IMR-90 (cell line): ENCODE measurements around the gene TECPR2. TPM values are rescaled to one million over a fixed set of nuclear protein-coding genes. Genes with fewer than 3 reads are reported as not detected.

Experiments used
- ATAC-seq: fragments of 200-7000 bp; cut with Tn5 transposase; 2 replicates; pipeline ENCODE4 v1.9.1; 2020; ENCODE audit warnings: low read depth, mild to moderate bottlenecking, moderate library complexity
- BruUV-seq: library from RNA; stranded (reverse); fragments of 400-500 nt; replicated peaks from 2 replicates; lab custom pipeline; 2021; lab: Mats Ljungman, UMichigan
- CTCF ChIA-PET: fragments of 300-600 bp; formaldehyde crosslinking; extraction: SDS; loops from one replicate; lab custom pipeline; 2021; ENCODE audit warnings: antibody characterized with exemption; lab: Yijun Ruan, JAX
- POLR2A ChIA-PET: fragments of 300-600 bp; sonication (Branson Sonifier 250); formaldehyde crosslinking; loops from one replicate; lab custom pipeline; 2022; ENCODE audit warnings: antibody characterized with exemption; ENCODE audit not compliant: unreplicated experiment; lab: Charles Lee
- DNase-seq: peaks from one replicate; pipeline ENCODE4 v3.0.0; 2013
- H2AFZ ChIP-seq: replicated peaks from 2 replicates; pipeline ENCODE3; 2013; ENCODE audit warnings: low read length, mild to moderate bottlenecking; ENCODE audit not compliant: poor library complexity
- H2AK5ac ChIP-seq: 2 replicates; pipeline ENCODE4 v1.6.1; 2013; ENCODE audit warnings: low read depth, low read length, inconsistent platforms
- H2AK9ac ChIP-seq: replicated peaks from 2 replicates; pipeline ENCODE3; 2013; ENCODE audit warnings: mild to moderate bottlenecking, low read depth, low read length, moderate library complexity; ENCODE audit not compliant: poor library complexity
- H2BK120ac ChIP-seq: 2 replicates; pipeline ENCODE4 v1.6.1; 2013; ENCODE audit warnings: low read depth, low read length, inconsistent platforms
- H2BK15ac ChIP-seq: 3 replicates; pipeline ENCODE4 v1.6.1; 2013; ENCODE audit warnings: low read depth, low read length, inconsistent platforms
- H2BK20ac ChIP-seq: 2 replicates; pipeline ENCODE4 v1.6.1; 2013; ENCODE audit warnings: low read depth, mild to moderate bottlenecking, inconsistent platforms, low read length, moderate library complexity
- H2BK5ac ChIP-seq: 2 replicates; pipeline ENCODE4 v1.6.1; 2013; ENCODE audit warnings: mild to moderate bottlenecking, low read depth, low read length, inconsistent platforms; ENCODE audit not compliant: poor library complexity, severe bottlenecking
- H3K14ac ChIP-seq: replicated peaks from 2 replicates; pipeline ENCODE4 v1.6.1; 2013; ENCODE audit warnings: low read depth, low read length, inconsistent platforms
- H3K18ac ChIP-seq: 2 replicates; pipeline ENCODE4 v1.6.1; 2013; ENCODE audit warnings: low read depth, low read length, control low read depth
- H3K23ac ChIP-seq: 2 replicates; pipeline ENCODE4 v1.6.1; 2013; ENCODE audit warnings: low read depth, low read length, inconsistent platforms
- H3K27ac ChIP-seq: 2 replicates; pipeline ENCODE4 v1.5.1; 2013; ENCODE audit warnings: mild to moderate bottlenecking, control low read depth, low read length; ENCODE audit not compliant: insufficient read depth
- H3K27me3 ChIP-seq: 2 replicates; pipeline ENCODE4 v1.6.1; 2013; ENCODE audit warnings: low read length; ENCODE audit not compliant: control insufficient read depth, insufficient read depth
- H3K36me3 ChIP-seq: 2 replicates; pipeline ENCODE4 v1.6.1; 2013; ENCODE audit warnings: low read length, mixed read lengths; ENCODE audit not compliant: control insufficient read depth, insufficient read depth
- H3K4ac ChIP-seq: 2 replicates; pipeline ENCODE4 v1.6.1; 2013; ENCODE audit warnings: low read depth, low read length, inconsistent platforms
- H3K4me1 ChIP-seq: 2 replicates; pipeline ENCODE4 v1.6.1; 2013; ENCODE audit warnings: low read length, mixed read lengths; ENCODE audit not compliant: control insufficient read depth, insufficient read depth
- H3K4me2 ChIP-seq: 2 replicates; pipeline ENCODE4 v1.6.1; 2013; ENCODE audit warnings: low read depth, mild to moderate bottlenecking, control low read depth, low read length, moderate library complexity
- H3K4me3 ChIP-seq: 2 replicates; pipeline ENCODE4 v1.5.1; 2013; ENCODE audit warnings: low read depth, mild to moderate bottlenecking, control low read depth, low read length, moderate library complexity; ENCODE audit not compliant: insufficient read depth
- H3K56ac ChIP-seq: 2 replicates; pipeline ENCODE4 v1.6.1; 2013; ENCODE audit warnings: low read length, inconsistent platforms; ENCODE audit not compliant: insufficient read depth; ENCODE audit errors: extremely low read depth
- H3K79me1 ChIP-seq, 2 experiments: 2 replicates each; pipeline ENCODE4 v1.6.1; 2013; ENCODE audit warnings: low read length in 2 of 2, inconsistent platforms in 1 of 2, low read depth in 1 of 2
- H3K9ac ChIP-seq: 2 replicates; pipeline ENCODE4 v1.6.1; 2013; ENCODE audit warnings: low read depth, low read length, control low read depth
- H3K9me1 ChIP-seq: 2 replicates; pipeline ENCODE4 v1.6.1; 2013; ENCODE audit warnings: low read length, inconsistent platforms; ENCODE audit not compliant: insufficient read depth
- H3K9me3 ChIP-seq: 2 replicates; pipeline ENCODE4 v1.6.1; 2013; ENCODE audit warnings: low read length; ENCODE audit not compliant: control insufficient read depth, insufficient read depth
- H4K20me1 ChIP-seq: 2 replicates; pipeline ENCODE4 v1.6.1; 2013; ENCODE audit warnings: low read length, inconsistent platforms; ENCODE audit not compliant: insufficient read depth
- H4K5ac ChIP-seq: 2 replicates; pipeline ENCODE4 v1.6.1; 2013; ENCODE audit warnings: mild to moderate bottlenecking, low read depth, low read length, control low read depth
- H4K8ac ChIP-seq, 2 experiments: 2 replicates each; pipeline ENCODE4 v1.6.1; 2013; ENCODE audit warnings: low read depth in 2 of 2, low read length in 2 of 2, control low read depth in 1 of 2, inconsistent platforms in 1 of 2
- H4K91ac ChIP-seq: 2 replicates; pipeline ENCODE4 v1.6.1; 2013; ENCODE audit warnings: low read depth, low read length, inconsistent platforms; ENCODE audit not compliant: insufficient read depth
- BHLHE40 ChIP-seq: fragments of 150-350 bp; IDR thresholded peaks from 2 replicates; pipeline ENCODE4 v1.6.1; 2016; ENCODE audit warnings: mild to moderate bottlenecking, low read depth, low read length
- CHD1 ChIP-seq: IDR thresholded peaks from 2 replicates; pipeline ENCODE4 v1.6.1; 2012; ENCODE audit warnings: low read depth, low read length, improper control_type of control experiment
- FOS ChIP-seq: fragments of 150-350 bp; IDR thresholded peaks from 2 replicates; pipeline ENCODE4 v1.6.1; 2016; ENCODE audit warnings: low read depth, low read length
- MAZ ChIP-seq: IDR thresholded peaks from 2 replicates; pipeline ENCODE4 v1.6.1; 2012; ENCODE audit warnings: low read depth, mild to moderate bottlenecking, low read length, improper control_type of control experiment, moderate library complexity, borderline replicate concordance
- MXI1 ChIP-seq: IDR thresholded peaks from 2 replicates; pipeline ENCODE4 v1.6.1; 2012; ENCODE audit warnings: low read depth, mild to moderate bottlenecking, low read length, moderate library complexity, borderline replicate concordance
- NFE2L2 ChIP-seq: fragments of 150-350 bp; IDR thresholded peaks from 2 replicates; pipeline ENCODE4 v1.6.1; 2016; ENCODE audit warnings: low read depth, mild to moderate bottlenecking, low read length
- POLR2A ChIP-seq: IDR thresholded peaks from 2 replicates; pipeline ENCODE4 v1.6.1; 2012; ENCODE audit warnings: mild to moderate bottlenecking, low read depth, low read length
- RAD21 ChIP-seq: IDR thresholded peaks from 2 replicates; pipeline ENCODE4 v1.6.1; 2012; ENCODE audit warnings: low read length, improper control_type of control experiment
- RCOR1 ChIP-seq: IDR thresholded peaks from 2 replicates; pipeline ENCODE4 v1.6.1; 2012; ENCODE audit warnings: mild to moderate bottlenecking, low read length, improper control_type of control experiment; ENCODE audit not compliant: insufficient replicate concordance
- SMC3 ChIP-seq: fragments of 150-350 bp; IDR thresholded peaks from 2 replicates; pipeline ENCODE4 v1.6.1; 2016; ENCODE audit warnings: low read depth, mild to moderate bottlenecking, antibody characterized with exemption, low read length, moderate library complexity
- WGBS, 2 experiments: methylation state at CpG; one replicate each; pipeline versions ENCODE4 v1.1.5 to v1.1.7; 2013; ENCODE audit warnings: missing lambda C conversion rate in 2 of 2; ENCODE audit not compliant: insufficient read length in 1 of 2; ENCODE audit errors: extremely low coverage in 2 of 2; 5-methylcytosine and 5-hydroxymethylcytosine counted together
- dilution Hi-C: fragments of 300-500 bp; cut with HindIII; formaldehyde crosslinking; loops from one replicate; pipeline ENCODE4 v1.14.3; 2018; ENCODE audit warnings: low sequenced_read_pairs; ENCODE audit not compliant: unreplicated experiment
- in situ Hi-C: fragments of 300-500 bp; cut with MboI; formaldehyde crosslinking; loops from 3 replicates; pipeline ENCODE4 v1.14.3; 2019; ENCODE audit warnings: low sequenced_read_pairs, inconsistent platforms, mixed read lengths
- intact Hi-C: fragments of 100-400 bp; cut with micrococcal nuclease; formaldehyde crosslinking; loops from 2 replicates; pipeline ENCODE4 v1.10.0; 2022
- polyA plus RNA-seq, 3 experiments: library from polyadenylated mRNA; depleted of rRNA; stranded (reverse); fragments of >200 nt; gene quantifications; 2 replicates each; pipeline ENCODE4 v1.2.3, GENCODE V29; 2012; ENCODE audit warnings: low replicate concordance in 1 of 3
- total RNA-seq: library from RNA; depleted of rRNA; stranded (reverse); fragments of >200 nt; gene quantifications from 2 replicates; pipeline ENCODE4 v1.2.3, GENCODE V29; 2012
- TF ChIP-seq, protein P1 (sequence below): conservative IDR thresholded peaks from 2 replicates; pipeline ENCODE4 v1.5.1; 2012; ENCODE audit warnings: mild to moderate bottlenecking, low read depth, low read length, improper control_type of control experiment
- TF ChIP-seq, protein P2 (sequence below): fragments of 150-350 bp; IDR thresholded peaks from 2 replicates; pipeline ENCODE4 v1.6.1; 2016; ENCODE audit warnings: low read depth, mild to moderate bottlenecking, low read length, moderate library complexity, borderline replicate concordance

TECPR2 gene
- total and polyA plus RNA-seq, 2 of the 4 experiments (the other 2 are of a cell fraction) = 9.5 to 11.7 TPM

DNA sequence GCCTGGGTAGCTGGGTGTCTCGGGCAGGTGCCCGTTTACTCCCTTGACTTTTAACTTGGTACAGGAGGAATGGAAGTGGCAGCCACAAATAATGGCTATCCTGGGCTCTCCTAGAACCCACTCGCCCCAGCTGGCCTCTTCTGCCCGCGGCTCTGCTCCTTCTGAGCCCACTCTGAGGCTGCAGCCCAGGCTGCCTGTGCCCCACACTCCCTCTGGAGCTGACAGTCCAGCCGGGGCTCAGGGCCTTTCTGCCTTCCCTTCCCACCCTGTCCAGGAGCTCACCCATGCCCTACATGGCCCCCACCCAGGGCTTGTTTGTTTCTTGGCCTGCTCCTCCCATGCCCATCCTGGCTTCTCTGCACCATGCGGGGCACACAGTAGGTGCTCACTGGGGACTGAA, 27.6 kb upstream of the TECPR2 start:
- Histone ChIP-seq H3K4ac (no peak overlapping the region), H3K4me1 (no peaks in the 10 kb centered on the region), H3K9me1 (no peaks in the 10 kb centered on the region), H3K18ac (no peak overlapping the region), H2BK5ac (no peak overlapping the region), H3K9me3 (no peaks in the 10 kb centered on the region), H2BK15ac (no peak overlapping the region), H4K20me1 (no peaks in the 10 kb centered on the region), H3K27me3 (no peaks in the 10 kb centered on the region), H3K27ac (no peak overlapping the region), H2AFZ (no peak overlapping the region), H3K4me2 (no peak overlapping the region), H2AK9ac (no peak overlapping the region), H4K91ac (no peak overlapping the region), H3K9ac (no peak overlapping the region), H3K14ac (no peak overlapping the region), H3K23ac (no peak overlapping the region), H4K5ac (no peak overlapping the region), H2AK5ac (no peak overlapping the region), H3K4me3 (no peak overlapping the region), H3K56ac (no peak overlapping the region), H4K8ac (no peak overlapping the region), H2BK120ac (no peak overlapping the region), H2BK20ac (no peak overlapping the region), H3K79me1 (peaks cover 0 to 4% of the 10 kb centered on the region in 2 experiments; a peak in 1 of 4 replicates), H3K36me3 (peaks cover 21% of the 10 kb centered on the region)
- in situ Hi-C loops (no loop called here), dilution Hi-C loops (no loop called here), intact Hi-C loops (no loop called here)
- ChIA-PET CTCF (no interaction called here), POLR2A (no interaction called here)
- WGBS, 2 experiments = no CpG with 5 or more reads among the region's 7 CpGs
- TF ChIP-seq NFE2L2 (no peak), POLR2A (no peak), FOS (no peak), MXI1 (no peak), CHD1 (no peak), RCOR1 (no peak), SMC3 (no peak), BHLHE40 (no peak), RAD21 (no peak), MAZ (no peak)
- TF ChIP-seq, protein P1, sequence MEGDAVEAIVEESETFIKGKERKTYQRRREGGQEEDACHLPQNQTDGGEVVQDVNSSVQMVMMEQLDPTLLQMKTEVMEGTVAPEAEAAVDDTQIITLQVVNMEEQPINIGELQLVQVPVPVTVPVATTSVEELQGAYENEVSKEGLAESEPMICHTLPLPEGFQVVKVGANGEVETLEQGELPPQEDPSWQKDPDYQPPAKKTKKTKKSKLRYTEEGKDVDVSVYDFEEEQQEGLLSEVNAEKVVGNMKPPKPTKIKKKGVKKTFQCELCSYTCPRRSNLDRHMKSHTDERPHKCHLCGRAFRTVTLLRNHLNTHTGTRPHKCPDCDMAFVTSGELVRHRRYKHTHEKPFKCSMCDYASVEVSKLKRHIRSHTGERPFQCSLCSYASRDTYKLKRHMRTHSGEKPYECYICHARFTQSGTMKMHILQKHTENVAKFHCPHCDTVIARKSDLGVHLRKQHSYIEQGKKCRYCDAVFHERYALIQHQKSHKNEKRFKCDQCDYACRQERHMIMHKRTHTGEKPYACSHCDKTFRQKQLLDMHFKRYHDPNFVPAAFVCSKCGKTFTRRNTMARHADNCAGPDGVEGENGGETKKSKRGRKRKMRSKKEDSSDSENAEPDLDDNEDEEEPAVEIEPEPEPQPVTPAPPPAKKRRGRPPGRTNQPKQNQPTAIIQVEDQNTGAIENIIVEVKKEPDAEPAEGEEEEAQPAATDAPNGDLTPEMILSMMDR = no peak
- TF ChIP-seq, protein P2, sequence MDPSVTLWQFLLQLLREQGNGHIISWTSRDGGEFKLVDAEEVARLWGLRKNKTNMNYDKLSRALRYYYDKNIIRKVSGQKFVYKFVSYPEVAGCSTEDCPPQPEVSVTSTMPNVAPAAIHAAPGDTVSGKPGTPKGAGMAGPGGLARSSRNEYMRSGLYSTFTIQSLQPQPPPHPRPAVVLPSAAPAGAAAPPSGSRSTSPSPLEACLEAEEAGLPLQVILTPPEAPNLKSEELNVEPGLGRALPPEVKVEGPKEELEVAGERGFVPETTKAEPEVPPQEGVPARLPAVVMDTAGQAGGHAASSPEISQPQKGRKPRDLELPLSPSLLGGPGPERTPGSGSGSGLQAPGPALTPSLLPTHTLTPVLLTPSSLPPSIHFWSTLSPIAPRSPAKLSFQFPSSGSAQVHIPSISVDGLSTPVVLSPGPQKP = no peak
- BruUV-seq = no TSS peak
- DNase-seq (no peak), ATAC-seq (no peak)
